GM21737 (cell line): ENCODE data around the gene TSNAXIP1.
"Not testable (repeated sequence)": the region's sequence is repeated elsewhere in the genome, so short reads cannot be mapped to it uniquely, and the experiment has no call there.

ENCODE experiments used
- ATAC-seq: cut with Tn5 transposase; IDR thresholded peaks from one replicate; pipeline ENCODE4 v1.9.1; 2021; ENCODE audit warnings: mild to moderate bottlenecking, moderate library complexity; ENCODE audit not compliant: unreplicated experiment

Gene TSNAXIP1

GRCh38 chr16:67833030-67833414, 26.3 kb downstream of the TSNAXIP1 start:
- ATAC-seq = no peak

DNA sequence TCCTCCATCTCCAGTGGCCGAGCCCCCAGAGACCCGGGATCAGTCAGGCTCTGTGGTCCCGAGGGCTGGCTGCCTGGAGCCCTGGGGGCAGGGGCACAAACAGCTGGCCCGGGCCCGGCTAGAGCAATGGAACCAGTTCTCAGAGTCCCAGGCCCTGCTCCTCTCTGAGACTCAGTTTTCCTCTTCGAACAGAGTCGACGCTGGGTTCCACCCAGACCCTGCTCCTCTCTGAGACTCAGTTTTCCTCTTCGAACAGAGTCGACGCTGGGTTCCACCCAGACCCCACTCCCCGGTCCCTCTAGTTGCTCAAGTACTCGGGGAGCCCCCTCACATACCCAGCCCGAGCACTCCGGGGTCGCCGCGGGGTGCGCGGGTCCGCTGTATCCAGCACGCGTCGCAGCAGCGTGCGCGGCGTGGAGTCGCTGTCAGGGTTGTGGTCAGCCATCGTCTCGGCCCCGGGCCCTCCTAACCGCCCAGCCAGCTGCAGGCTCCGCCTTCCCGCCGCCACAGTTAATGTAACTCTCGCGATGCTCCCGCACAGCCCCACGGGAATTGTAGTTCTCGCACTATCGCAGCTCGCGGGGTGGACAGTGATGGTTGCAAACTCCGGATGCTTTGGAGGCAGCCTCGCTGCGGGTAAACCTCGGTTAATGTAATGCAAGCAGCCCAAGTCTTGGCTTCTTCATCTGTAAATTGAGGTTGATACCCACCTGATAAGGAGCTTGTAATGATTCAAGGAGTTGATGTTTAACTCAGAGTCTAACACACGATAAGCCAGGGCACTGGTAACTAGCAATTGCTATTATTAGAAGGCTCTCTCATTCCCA, 26.9 kb downstream of the TSNAXIP1 start:
- ATAC-seq = peak; percentile 93

- ATAC-seq = no peak
Measured at GRCh38 chr16:67834242-67834614, 27.5 kb downstream of the TSNAXIP1 start.

GRCh38 chr16:67837190-67837589, 30.5 kb downstream of the TSNAXIP1 start:
- ATAC-seq = not testable (repeated sequence)

DNA sequence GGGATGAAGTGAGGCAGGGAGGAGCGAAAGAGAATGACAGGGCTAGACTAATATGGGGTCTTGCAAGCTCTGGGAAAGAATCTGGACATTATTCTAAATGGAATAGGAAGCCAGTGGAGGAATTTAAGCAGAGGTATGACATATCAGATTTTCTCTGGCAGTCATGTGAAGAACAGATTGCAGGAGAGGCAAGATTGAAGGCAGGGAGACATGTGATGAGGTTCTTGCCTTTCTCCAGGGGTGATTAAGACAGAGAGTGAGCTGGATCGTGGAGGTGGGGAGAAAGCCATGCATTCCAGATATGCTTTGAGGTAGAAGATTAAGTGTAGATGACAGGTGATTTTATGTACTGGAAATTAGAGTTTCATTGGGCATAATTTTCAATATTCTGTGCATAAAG, 31.1 kb downstream of the TSNAXIP1 start:
- no peak for ATAC-seq

DNA sequence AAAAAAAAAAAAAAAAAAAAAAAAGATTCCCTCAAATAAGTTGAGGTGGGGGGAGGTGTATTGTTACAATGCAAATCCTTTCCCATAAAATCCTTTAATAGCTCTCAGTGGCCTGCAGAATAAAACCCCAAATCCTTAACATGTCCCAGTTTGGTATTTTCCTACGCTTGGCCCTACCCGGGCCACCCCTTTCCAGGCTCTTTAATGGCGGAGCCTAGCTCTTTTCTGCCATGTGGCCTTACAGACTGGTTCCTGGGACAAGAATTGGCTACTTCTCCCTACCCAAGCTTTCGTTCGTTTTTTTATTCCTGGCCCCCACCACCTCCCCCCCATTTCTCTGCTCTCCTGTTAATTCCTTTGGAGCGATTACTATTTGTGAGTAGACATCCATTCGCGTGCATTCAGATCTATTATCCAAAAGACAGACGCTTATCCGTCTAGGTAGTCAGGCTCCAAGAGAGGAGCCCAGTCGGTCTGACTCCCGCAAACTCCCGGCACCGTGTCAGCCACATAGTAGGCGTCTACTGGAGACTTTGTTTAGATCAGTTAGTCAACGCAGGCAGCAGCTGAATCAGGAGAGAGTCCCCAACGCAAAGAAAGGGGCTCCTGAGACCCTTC, 34.6 kb downstream of the TSNAXIP1 start:
- ATAC-seq = no peak

DNA sequence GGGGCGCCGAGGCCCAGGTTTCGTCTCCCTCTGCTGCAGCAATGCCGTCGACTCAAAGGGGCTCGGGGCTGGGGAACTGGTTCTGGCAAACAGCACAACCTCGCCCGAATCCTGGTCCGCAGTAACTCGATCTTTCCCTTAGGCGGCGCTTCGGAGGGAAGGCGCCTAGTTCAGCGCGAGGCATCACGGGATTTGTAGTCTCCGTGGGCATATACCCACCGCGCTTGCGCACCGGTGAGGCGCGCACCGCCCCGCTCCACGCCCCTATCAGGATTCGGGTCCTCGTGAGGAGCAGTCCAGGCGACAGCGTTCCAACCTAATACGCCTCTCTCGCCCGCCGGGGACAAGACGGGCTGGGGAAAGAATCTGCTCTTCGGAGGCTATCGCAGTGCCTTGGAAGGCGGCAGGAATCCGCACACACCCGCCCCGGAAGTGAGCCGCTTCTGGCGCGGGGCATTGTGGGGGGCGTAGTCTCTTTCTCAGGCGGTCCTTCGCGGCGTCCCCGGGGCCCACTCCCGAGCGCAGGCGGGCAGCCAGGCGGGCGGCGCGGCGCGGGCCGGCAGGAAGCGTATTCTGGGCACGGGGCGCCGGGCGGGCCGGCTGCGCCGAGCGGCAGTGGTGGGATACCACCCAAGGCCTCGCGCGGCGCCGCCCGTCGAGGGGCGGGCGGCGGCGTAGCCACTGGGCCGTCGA, 35.3 kb downstream of the TSNAXIP1 start, which contains the start of gene THAP11:
THAP11 (plus strand) TSS at position 505 of the 693 bp plus-strand sequence. CDS start 235 bp downstream, outside the sequence.
- peak; percentile 46 for ATAC-seq

- peak; percentile 15 for ATAC-seq
Measured at GRCh38 chr16:67842509-67843342, 36.0 kb downstream of the TSNAXIP1 start.

GRCh38 chr16:67843343-67843765, 36.7 kb downstream of the TSNAXIP1 start:
- ATAC-seq = no peak

DNA sequence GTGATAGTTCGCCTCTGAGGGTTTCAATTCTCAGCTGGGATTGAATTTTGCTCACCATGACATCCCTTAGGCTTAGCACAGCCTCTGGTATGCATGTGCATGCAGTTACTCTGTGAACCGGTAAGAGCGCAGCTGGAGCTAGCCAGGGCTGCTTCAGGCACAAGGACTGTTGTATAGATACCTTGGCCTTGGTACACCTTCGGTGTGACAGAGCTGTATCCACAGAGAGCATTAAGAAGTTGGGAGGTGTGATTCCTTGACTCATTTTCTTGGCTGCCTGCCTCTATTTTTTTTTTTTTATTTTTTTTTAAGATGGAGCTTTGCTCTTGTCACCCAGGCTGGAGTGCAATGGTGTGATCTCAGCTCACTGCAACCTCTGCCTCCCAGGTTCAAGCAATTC, 37.8 kb downstream of the TSNAXIP1 start:
- no peak for ATAC-seq

GRCh38 chr16:67845291-67846062, 38.8 kb downstream of the TSNAXIP1 start:
- no peak for ATAC-seq

- no peak for ATAC-seq
Measured at GRCh38 chr16:67846063-67846319, 39.3 kb downstream of the TSNAXIP1 start.

GRCh38 chr16:67846320-67847063, 39.8 kb downstream of the TSNAXIP1 start, which contains the start of gene NUTF2:
Gene NUTF2 (plus strand): TSS chr16:67846933. CDS start chr16:67865131, 18,198 bp downstream.
- ATAC-seq = peak; percentile 53

DNA sequence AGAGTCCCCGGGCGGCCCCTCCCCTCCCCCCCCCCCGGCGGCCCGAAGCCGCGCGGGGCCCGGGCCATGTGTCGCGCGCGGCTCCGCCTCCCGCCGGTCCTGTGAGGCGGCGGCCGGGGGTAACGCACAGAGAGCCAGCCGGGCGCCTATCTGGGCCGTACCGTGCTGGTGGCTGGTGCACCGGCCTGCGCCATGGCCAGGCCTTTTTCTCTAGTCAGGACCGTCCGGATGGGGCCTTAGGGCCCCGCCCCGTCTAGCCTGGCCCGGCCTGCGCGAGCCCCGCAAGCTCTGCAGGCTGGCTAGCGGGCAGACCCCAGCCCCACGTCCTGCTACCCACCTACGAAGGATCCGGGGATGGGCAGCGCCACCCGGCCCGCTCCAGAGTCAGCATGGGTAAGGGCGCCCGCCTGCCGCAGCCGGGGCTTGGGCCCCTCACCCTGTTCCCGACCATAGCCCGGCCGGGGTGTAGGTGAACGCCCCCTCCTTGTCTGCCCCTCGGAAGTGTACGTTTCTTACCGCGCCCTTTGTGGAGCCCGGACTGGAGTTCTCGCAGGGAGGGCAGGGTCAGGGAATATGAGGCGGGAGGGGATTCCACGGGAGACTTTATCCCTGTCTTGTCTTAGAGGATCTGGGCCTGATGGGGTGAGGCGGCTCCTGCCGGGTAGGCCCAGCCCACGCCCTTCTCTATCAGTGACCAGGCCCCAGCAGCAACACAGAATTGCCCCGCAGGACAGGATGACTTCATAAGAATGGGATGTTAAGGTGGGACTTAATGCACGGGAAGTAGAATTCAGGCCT, 40.6 kb downstream of the TSNAXIP1 start, which contains the start of gene CENPT:
CENPT (minus strand) TSS at position 630 of the 798 bp plus-strand sequence. CDS start 13,834 bp downstream, outside the sequence.
- peak; percentile 28 for ATAC-seq

DNA sequence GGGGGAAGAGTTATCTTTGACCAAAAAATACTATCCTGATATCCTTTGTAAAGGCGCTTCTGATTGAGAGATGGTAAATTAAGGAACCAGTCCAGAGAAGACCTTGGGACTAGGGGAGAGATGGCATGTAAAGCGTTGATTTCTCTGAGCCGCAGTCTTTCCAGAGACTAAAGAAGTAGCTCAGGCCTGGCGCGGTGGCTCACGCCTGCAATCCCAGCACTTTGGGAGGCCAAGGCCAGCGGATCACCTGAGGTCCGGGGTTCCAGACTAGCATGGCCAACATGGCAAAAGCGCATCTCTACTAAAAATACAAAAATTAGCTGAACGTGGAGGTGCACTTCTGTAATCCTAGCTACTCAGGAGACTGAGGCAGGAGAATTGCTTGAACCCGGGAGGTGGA, 41.4 kb downstream of the TSNAXIP1 start:
- no peak for ATAC-seq

- ATAC-seq = no peak
Measured at GRCh38 chr16:67853670-67854069, 47.0 kb downstream of the TSNAXIP1 start.

GRCh38 chr16:67855789-67856188, 49.1 kb downstream of the TSNAXIP1 start:
- ATAC-seq = no peak

DNA sequence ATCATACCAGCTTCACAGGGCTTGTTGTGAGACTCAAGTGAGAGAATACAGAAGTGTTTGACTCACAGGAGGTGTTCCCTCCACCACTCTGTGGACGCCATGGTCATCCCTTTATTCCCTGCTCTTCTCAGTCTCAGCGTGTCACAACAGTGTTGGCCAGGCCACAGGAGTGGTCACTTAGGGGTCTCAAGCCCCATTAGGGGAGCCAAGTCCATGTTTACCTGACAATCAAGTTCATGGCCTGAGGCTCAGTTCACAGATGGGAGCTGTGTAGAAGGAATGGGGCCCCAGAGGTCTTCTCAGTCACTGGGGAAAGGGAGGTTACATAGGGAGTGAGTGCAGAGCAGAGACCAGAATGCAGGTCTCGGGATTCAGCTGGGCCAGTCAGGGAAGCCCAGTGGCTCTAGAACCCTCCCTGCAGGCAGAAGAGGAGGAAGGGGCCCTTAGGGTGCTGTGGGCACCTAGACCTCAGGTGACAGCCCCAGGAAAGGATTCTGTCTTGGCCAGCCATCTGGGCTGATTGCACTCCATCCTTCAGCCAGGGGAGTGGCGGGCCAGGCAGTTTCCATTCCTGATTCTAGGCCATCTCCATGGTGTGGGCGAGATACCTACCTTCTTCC, 50.3 kb downstream of the TSNAXIP1 start:
- ATAC-seq = no peak
